ENCODE data around the gene LILRB4. TPM values are rescaled to one million over a fixed set of nuclear protein-coding genes. Genes with fewer than 3 reads are reported as not detected.
"Not testable (repeated sequence)": the region's sequence is repeated elsewhere in the genome, so short reads cannot be mapped to it uniquely, and the experiment has no call there.

The LILRB4 gene
- total and polyA plus RNA-seq, 4 experiments from 2014 or later = 3.2 to 3.5 TPM; not detected in 2

DNA sequence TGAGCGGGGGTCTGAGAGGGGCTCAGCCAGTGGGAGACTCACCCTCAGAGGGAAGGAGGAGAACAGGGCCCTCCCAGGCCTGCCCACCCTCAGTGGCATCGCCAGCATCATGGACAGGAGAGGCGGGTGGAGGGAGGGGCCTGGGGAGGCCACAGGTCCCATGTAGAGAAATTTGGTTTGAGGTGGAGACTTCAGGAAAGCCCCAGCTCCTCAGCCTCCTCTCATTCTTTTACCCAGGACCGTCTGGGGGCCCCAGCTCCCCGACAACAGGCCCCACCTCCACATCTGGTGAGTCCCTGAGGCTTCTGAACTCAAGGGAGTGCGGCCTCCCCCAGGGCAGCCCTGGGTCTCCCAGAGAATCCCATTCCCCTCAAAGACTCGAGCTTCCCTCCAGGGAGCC, 29.4 kb upstream of the LILRB4 start:
- H3K4me1 Mint-ChIP-seq = no peaks in the 10 kb centered on the region
- no peak overlapping the region for H3K27ac Mint-ChIP-seq
- ChIA-PET CTCF (ENCODE audit: partially characterized antibody) (no interaction called here), POLR2A (ENCODE audit: partially characterized antibody) (no interaction called here)
- Histone ChIP-seq H3K9me3 (ENCODE audit: control insufficient read depth in 1 of 2, low read length in 2 of 2) (no peaks in the 10 kb centered on the region), H3K4me1 (ENCODE audit: insufficient read depth, low read length) (no peaks in the 10 kb centered on the region), H3K27ac (ENCODE audit: low read depth, low read length) (no peak overlapping the region), H3K27me3 (ENCODE audit: insufficient read depth, low read length) (no peaks in the 10 kb centered on the region), H3K36me3 (ENCODE audit: insufficient read depth, low read length) (no peaks in the 10 kb centered on the region), H3K4me3 (ENCODE audit: low read length in 2 of 2) (no peak overlapping the region)
- DNase-seq = no peak
- H3K27me3 Mint-ChIP-seq = peaks cover 10 to 26% of the 10 kb centered on the region in 2 donors
- intact Hi-C loops (cut with micrococcal nuclease) = no loop called here
- H3K4me3 Mint-ChIP-seq = no peak overlapping the region
- H3K9me3 Mint-ChIP-seq = no peaks in the 10 kb centered on the region
- H3K36me3 Mint-ChIP-seq = no peaks in the 10 kb centered on the region

DNA sequence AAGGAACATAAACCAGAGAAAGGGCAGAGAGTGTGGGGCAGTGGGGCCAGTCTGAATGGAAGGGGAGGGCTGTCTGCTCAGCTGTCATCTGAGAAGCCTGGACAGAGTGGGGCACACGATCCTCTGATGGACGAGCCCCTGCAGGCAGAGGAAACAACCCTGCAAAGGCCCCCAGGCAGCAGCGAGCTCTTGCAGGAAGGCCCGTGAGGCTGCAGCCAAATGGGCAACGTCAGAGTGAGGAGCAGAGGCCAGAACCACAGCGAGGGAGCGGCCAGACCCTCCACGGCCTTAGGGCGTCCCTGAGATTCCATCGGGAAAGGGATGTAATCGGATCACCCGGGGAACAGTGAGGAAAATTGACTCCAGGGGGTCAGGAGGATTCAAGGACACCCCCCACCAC, 26.7 kb upstream of the LILRB4 start:
- H3K4me1 Mint-ChIP-seq; H3K9me3 ChIP-seq (ENCODE audit: control insufficient read depth in 1 of 2, low read length in 2 of 2); H3K4me3 Mint-ChIP-seq; intact Hi-C loops (cut with micrococcal nuclease); H3K27ac ChIP-seq (ENCODE audit: low read depth, low read length); POLR2A ChIA-PET (ENCODE audit: partially characterized antibody); DNase-seq; H3K36me3 Mint-ChIP-seq; H3K36me3 ChIP-seq (ENCODE audit: insufficient read depth, low read length); H3K9me3 Mint-ChIP-seq; H3K27ac Mint-ChIP-seq; CTCF ChIA-PET (ENCODE audit: partially characterized antibody); H3K4me3 ChIP-seq (ENCODE audit: low read length in 2 of 2); H3K27me3 ChIP-seq (ENCODE audit: insufficient read depth, low read length); H3K4me1 ChIP-seq (ENCODE audit: insufficient read depth, low read length): not testable (repeated sequence)
- peaks cover 5 to 13% of the 10 kb centered on the region in 2 donors for H3K27me3 Mint-ChIP-seq

DNA sequence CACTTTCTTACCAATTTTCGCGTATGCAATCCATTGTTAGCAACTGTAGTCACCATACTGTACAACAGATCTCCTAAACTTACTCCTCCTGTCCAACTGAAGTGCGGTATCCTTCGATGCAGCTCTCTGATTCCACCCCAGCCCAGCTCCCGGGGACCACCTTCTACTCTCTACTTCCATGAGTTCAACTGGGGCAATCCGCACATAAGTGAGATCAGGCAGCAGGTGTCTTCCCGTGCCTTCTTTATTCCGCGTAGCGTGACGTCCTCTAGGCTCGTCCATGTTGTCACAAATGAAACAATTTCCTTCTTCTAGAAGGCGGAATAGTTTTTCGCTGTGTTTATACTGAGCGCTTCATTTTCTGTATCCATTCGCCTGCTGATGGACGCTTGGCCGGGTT, 24.1 kb upstream of the LILRB4 start:
- DNase-seq = no peak
- no peaks in the 10 kb centered on the region for H3K9me3 ChIP-seq (ENCODE audit: control insufficient read depth in 1 of 2, low read length in 2 of 2)
- H3K36me3 ChIP-seq (ENCODE audit: insufficient read depth, low read length) = no peaks in the 10 kb centered on the region
- no peak overlapping the region for H3K27ac ChIP-seq (ENCODE audit: low read depth, low read length)
- intact Hi-C loops (cut with micrococcal nuclease) = no loop called here
- H3K4me1 ChIP-seq (ENCODE audit: insufficient read depth, low read length) = no peaks in the 10 kb centered on the region
- H3K4me3 ChIP-seq (ENCODE audit: low read length in 2 of 2) = no peak overlapping the region
- CTCF ChIA-PET (ENCODE audit: partially characterized antibody) = interaction anchor here (2.1 kb wide), 1 partner anchor 35 kb away, joined by 5 read pairs; no protein-coding TSS in a partner anchor
- H3K27me3 ChIP-seq (ENCODE audit: insufficient read depth, low read length) = no peaks in the 10 kb centered on the region
- H3K36me3 Mint-ChIP-seq = no peaks in the 10 kb centered on the region
- no peaks in the 10 kb centered on the region for H3K4me1 Mint-ChIP-seq
- H3K27ac Mint-ChIP-seq = no peak overlapping the region
- H3K27me3 Mint-ChIP-seq = peaks cover 5 to 7% of the 10 kb centered on the region in 2 donors
- POLR2A ChIA-PET (ENCODE audit: partially characterized antibody) = no interaction called here
- H3K9me3 Mint-ChIP-seq = peaks cover 0 to 8% (median 0%) of the 10 kb centered on the region in 8 donors
- H3K4me3 Mint-ChIP-seq = no peak overlapping the region

DNA sequence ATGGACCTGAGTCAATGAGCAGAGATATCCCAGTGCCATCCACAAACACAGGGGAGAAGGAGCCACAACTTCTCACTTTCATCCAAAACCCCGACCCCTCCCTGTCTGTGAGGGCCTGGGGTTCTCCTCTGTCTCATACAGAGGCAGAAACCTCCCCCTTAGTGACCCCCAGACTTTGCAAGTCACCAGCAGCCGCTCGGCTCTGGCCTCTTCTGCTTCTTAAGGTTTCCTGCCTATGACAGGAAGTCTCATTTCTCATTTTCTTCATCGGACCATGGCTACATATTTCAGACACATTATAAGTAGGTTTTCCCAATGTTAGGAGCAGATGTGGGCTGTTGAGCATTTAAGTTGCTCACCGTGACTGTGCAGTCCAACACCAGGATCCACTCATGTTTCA, 19.8 kb upstream of the LILRB4 start:
- POLR2A ChIA-PET (ENCODE audit: partially characterized antibody); H3K4me3 ChIP-seq (ENCODE audit: low read length in 2 of 2); DNase-seq; H3K9me3 Mint-ChIP-seq; intact Hi-C loops (cut with micrococcal nuclease); H3K9me3 ChIP-seq (ENCODE audit: control insufficient read depth in 1 of 2, low read length in 2 of 2); H3K27me3 ChIP-seq (ENCODE audit: insufficient read depth, low read length); H3K4me3 Mint-ChIP-seq; H3K4me1 ChIP-seq (ENCODE audit: insufficient read depth, low read length); H3K36me3 Mint-ChIP-seq; H3K4me1 Mint-ChIP-seq; CTCF ChIA-PET (ENCODE audit: partially characterized antibody); H3K27ac ChIP-seq (ENCODE audit: low read depth, low read length); H3K27ac Mint-ChIP-seq; H3K36me3 ChIP-seq (ENCODE audit: insufficient read depth, low read length): not testable (repeated sequence)
- peaks cover 6 to 11% of the 10 kb centered on the region in 2 donors for H3K27me3 Mint-ChIP-seq

DNA sequence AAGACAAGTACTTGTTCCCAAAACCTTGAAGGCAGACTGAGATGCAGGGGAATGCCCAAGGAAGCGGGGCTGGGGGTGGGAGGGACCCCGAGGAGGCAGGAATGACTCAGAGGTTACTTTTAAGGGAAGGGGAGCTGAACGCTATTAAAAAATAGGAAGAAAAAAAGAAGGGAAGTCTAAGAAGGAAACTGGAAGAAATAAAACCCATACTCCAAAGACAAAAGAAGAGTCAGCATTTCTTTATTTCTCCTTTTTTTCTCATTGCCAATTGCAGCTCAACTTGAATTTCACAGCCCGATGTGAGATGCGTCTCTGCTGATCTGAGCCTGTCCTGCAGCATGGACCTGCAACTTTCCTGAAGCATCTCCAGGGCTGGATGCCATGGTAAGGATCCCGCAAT, 19.2 kb upstream of the LILRB4 start:
- H3K9me3 Mint-ChIP-seq; H3K36me3 Mint-ChIP-seq; CTCF ChIA-PET (ENCODE audit: partially characterized antibody); H3K4me1 Mint-ChIP-seq; H3K36me3 ChIP-seq (ENCODE audit: insufficient read depth, low read length); POLR2A ChIA-PET (ENCODE audit: partially characterized antibody); H3K4me1 ChIP-seq (ENCODE audit: insufficient read depth, low read length); H3K27me3 ChIP-seq (ENCODE audit: insufficient read depth, low read length); H3K27ac Mint-ChIP-seq; H3K4me3 Mint-ChIP-seq; H3K4me3 ChIP-seq (ENCODE audit: low read length in 2 of 2); H3K27ac ChIP-seq (ENCODE audit: low read depth, low read length); H3K9me3 ChIP-seq (ENCODE audit: control insufficient read depth in 1 of 2, low read length in 2 of 2); DNase-seq; intact Hi-C loops (cut with micrococcal nuclease): not testable (repeated sequence)
- peaks cover 8 to 11% of the 10 kb centered on the region in 2 donors for H3K27me3 Mint-ChIP-seq

DNA sequence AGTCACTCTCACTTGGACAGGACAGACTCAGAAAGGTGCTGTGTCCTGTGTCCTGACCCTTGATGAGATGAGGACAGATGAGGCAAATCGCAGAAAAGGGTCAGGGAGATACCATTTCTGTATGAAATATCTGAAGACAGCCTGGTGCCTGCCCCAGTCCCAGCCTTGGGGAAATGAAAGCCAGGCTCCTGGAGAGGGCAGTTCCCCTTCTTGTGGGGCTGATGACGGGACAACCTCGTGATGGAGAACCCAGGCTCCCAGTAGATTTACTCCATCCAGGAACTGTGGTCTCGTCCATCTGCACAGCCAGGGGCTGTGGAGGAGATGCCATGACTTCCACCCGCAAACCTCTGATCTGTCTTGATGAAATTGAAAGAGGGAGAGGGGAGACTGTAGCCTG, 18.7 kb upstream of the LILRB4 start:
- Histone ChIP-seq H3K4me1 (ENCODE audit: insufficient read depth, low read length) (no peaks in the 10 kb centered on the region), H3K27me3 (ENCODE audit: insufficient read depth, low read length) (no peaks in the 10 kb centered on the region), H3K27ac (ENCODE audit: low read depth, low read length) (no peak overlapping the region), H3K9me3 (ENCODE audit: control insufficient read depth in 1 of 2, low read length in 2 of 2) (no peaks in the 10 kb centered on the region), H3K4me3 (ENCODE audit: low read length in 2 of 2) (no peak overlapping the region), H3K36me3 (ENCODE audit: insufficient read depth, low read length) (no peaks in the 10 kb centered on the region)
- Mint-ChIP-seq H3K4me3 (no peak overlapping the region), H3K27me3 (peaks cover 8 to 11% of the 10 kb centered on the region in 2 donors), H3K27ac (no peak overlapping the region), H3K4me1 (no peaks in the 10 kb centered on the region), H3K9me3 (peaks cover 0 to 4% (median 0%) of the 10 kb centered on the region in 8 donors), H3K36me3 (no peaks in the 10 kb centered on the region)
- intact Hi-C loops (cut with micrococcal nuclease) = no loop called here
- POLR2A ChIA-PET (ENCODE audit: partially characterized antibody) = no interaction called here
- CTCF ChIA-PET (ENCODE audit: partially characterized antibody) = no interaction called here
- no peak for DNase-seq

DNA sequence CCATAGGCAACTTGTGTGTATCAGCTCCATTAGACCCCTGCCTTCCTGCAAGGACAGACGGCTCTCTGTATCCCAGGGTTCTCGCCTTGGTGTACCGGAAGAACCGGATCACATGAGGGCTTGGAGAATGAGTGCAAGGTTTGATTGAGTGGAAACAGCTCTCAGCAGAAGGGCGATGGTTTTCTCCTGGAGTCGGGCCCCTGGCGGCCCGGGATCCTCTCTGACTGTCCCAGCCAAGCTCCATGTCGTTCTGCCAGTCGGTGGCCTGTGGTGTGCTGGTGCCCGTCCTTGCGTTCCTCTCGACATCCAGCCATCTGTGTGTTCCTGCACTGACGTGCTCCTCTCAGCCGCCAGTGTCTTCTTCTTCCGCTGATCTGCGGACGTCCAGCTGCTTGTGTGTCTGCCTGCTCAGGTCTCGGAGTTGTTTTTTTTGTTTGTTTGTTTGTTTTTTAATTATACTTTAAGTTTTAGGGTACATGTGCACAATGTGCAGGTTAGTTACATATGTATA, 16.4 kb upstream of the LILRB4 start:
- intact Hi-C loops (cut with micrococcal nuclease) = no loop called here
- Mint-ChIP-seq H3K27ac (no peak overlapping the region), H3K4me1 (no peaks in the 10 kb centered on the region), H3K27me3 (peaks cover 8% of the 10 kb centered on the region in 2 donors), H3K4me3 (no peak overlapping the region), H3K36me3 (no peaks in the 10 kb centered on the region), H3K9me3 (no peaks in the 10 kb centered on the region)
- no peak for DNase-seq
- H3K27ac ChIP-seq (ENCODE audit: low read depth, low read length) = no peak overlapping the region
- no peaks in the 10 kb centered on the region for H3K9me3 ChIP-seq (ENCODE audit: control insufficient read depth in 1 of 2, low read length in 2 of 2)
- no peak overlapping the region for H3K4me3 ChIP-seq (ENCODE audit: low read length in 2 of 2)
- ChIA-PET POLR2A (ENCODE audit: partially characterized antibody) (no interaction called here), CTCF (ENCODE audit: partially characterized antibody) (no interaction called here)
- no peaks in the 10 kb centered on the region for H3K36me3 ChIP-seq (ENCODE audit: insufficient read depth, low read length)
- no peaks in the 10 kb centered on the region for H3K27me3 ChIP-seq (ENCODE audit: insufficient read depth, low read length)
- no peaks in the 10 kb centered on the region for H3K4me1 ChIP-seq (ENCODE audit: insufficient read depth, low read length)

DNA sequence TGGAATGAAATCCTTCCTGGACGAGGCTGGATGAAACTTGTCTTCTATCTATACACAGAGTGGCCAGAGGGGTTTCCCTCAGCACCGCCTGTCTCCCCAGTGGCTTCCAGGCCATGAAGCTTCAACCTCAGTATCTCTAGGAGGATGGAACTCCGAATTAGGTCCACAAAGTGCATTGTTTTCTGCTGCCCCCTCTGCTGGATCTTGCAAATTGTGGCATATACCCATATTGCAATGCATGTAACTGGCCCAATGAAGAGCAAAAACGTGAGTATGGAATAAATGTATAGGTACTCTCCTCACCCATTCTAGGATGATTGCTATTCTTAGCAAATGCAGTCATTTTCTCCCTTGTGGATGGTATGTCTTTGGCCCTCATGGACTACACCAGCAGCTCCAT, 14.7 kb upstream of the LILRB4 start:
- peaks cover 9 to 12% of the 10 kb centered on the region in 2 donors for H3K27me3 Mint-ChIP-seq
- Histone ChIP-seq H3K4me3 (ENCODE audit: low read length in 2 of 2) (no peak overlapping the region), H3K4me1 (ENCODE audit: insufficient read depth, low read length) (no peaks in the 10 kb centered on the region), H3K9me3 (ENCODE audit: control insufficient read depth in 1 of 2, low read length in 2 of 2) (no peaks in the 10 kb centered on the region), H3K27me3 (ENCODE audit: insufficient read depth, low read length) (no peaks in the 10 kb centered on the region), H3K36me3 (ENCODE audit: insufficient read depth, low read length) (no peaks in the 10 kb centered on the region), H3K27ac (ENCODE audit: low read depth, low read length) (no peak overlapping the region)
- H3K9me3 Mint-ChIP-seq = no peaks in the 10 kb centered on the region
- no peak overlapping the region for H3K4me3 Mint-ChIP-seq
- no peak for DNase-seq
- ChIA-PET POLR2A (ENCODE audit: partially characterized antibody) (no interaction called here), CTCF (ENCODE audit: partially characterized antibody) (no interaction called here)
- intact Hi-C loops (cut with micrococcal nuclease) = no loop called here
- H3K4me1 Mint-ChIP-seq = no peaks in the 10 kb centered on the region
- H3K36me3 Mint-ChIP-seq = no peaks in the 10 kb centered on the region
- no peak overlapping the region for H3K27ac Mint-ChIP-seq
